Fibroblast of lung (primary cell): Measurements from ENCODE around the gene IRGQ.

Source experiments
- EZH2 ChIP-seq: IDR thresholded peaks from 2 replicates; pipeline ENCODE4 v1.5.1; 2012; ENCODE audit warnings: low read length, control low read depth, mild to moderate bottlenecking; ENCODE audit errors: missing control alignments
- TF ChIP-seq, protein P1 (sequence below), 2 donors: IDR thresholded peaks in 1 of 2; conservative IDR thresholded peaks in 1 of 2; 1 replicate in 1 of 2; 2 replicates in 1 of 2; pipeline ENCODE4 v1.5.1; 2011 to 2012; ENCODE audit warnings: low read length in 2 of 2, control low read depth in 1 of 2, inconsistent platforms in 1 of 2, low read depth in 1 of 2, mild to moderate bottlenecking in 1 of 2

DNA sequence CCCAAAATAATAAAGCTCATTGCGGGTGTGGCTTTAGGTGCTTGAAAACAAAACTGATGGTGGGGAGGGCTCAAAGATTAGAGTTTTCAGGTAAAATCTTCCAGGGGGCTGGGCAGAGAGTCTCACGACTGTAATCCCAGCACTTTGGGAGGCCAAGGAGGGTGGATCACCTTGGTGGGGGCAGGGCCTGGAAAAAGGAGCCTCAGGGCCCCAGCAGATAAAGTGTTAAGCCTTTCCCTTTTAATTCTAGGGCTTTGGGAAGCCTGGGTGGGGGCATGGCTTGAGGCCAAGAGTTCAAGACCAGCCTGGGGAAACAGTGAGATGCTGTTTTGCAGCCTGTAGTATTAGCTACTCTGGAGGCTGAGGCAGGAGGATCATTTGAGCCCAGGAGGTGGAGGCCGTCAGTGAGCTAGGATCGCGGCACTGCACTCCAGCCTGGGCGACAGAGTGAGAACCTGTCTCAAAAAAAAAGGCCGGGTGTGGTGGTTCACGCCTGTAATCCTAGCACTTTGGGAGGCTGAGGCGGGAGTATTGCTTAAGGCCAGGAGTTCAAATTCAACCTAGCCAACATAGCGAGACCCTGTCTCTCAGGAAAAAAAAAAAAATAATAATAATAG is 1.7 kb downstream of the IRGQ start:
- TF ChIP-seq, protein P1, sequence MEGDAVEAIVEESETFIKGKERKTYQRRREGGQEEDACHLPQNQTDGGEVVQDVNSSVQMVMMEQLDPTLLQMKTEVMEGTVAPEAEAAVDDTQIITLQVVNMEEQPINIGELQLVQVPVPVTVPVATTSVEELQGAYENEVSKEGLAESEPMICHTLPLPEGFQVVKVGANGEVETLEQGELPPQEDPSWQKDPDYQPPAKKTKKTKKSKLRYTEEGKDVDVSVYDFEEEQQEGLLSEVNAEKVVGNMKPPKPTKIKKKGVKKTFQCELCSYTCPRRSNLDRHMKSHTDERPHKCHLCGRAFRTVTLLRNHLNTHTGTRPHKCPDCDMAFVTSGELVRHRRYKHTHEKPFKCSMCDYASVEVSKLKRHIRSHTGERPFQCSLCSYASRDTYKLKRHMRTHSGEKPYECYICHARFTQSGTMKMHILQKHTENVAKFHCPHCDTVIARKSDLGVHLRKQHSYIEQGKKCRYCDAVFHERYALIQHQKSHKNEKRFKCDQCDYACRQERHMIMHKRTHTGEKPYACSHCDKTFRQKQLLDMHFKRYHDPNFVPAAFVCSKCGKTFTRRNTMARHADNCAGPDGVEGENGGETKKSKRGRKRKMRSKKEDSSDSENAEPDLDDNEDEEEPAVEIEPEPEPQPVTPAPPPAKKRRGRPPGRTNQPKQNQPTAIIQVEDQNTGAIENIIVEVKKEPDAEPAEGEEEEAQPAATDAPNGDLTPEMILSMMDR (conservative IDR thresholded peaks at IDR 0.05 in 1 of 2, IDR thresholded peaks at IDR 0.05 in 1 of 2; ENCODE audit: low read depth in 1 of 2, low read length in 2 of 2): no peak
- no peak for TF ChIP-seq EZH2
